Keratinocyte (primary cell): ENCODE results near the gene PADI1. TPM values are rescaled to one million over a fixed set of nuclear protein-coding genes. Genes with fewer than 3 reads are reported as not detected.

Experiments used
- DNase-seq: peaks from one replicate; pipeline ENCODE4 v3.0.0-alpha.2; 2011; ENCODE audit warnings: low read depth, missing footprints, low spot score
- FAIRE-seq: peaks from 2 replicates; lab custom pipeline; 2011; peaks lifted over from hg19 to GRCh38; lab: Jason Lieb, UNC
- H2AFZ ChIP-seq: 2 replicates; pipeline ENCODE4 v1.6.0; 2012; ENCODE audit warnings: low read length, control low read depth, inconsistent platforms; ENCODE audit not compliant: control insufficient read depth
- H3K27ac ChIP-seq: 2 replicates; pipeline ENCODE4 v1.5.1; 2011; ENCODE audit warnings: low read length; ENCODE audit not compliant: control insufficient read depth, insufficient read depth
- H3K27me3 ChIP-seq: 3 replicates; pipeline ENCODE4 v1.6.0; 2011; ENCODE audit warnings: low read length; ENCODE audit not compliant: control insufficient read depth, insufficient read depth; ENCODE audit errors: extremely low read depth
- H3K36me3 ChIP-seq, 2 experiments: 2 replicates in 1 of 2; 3 replicates in 1 of 2; pipeline ENCODE4 v1.5.1; 2011; ENCODE audit warnings: low read length in 2 of 2, mild to moderate bottlenecking in 1 of 2; ENCODE audit not compliant: control insufficient read depth in 2 of 2, insufficient read depth in 2 of 2; ENCODE audit errors: extremely low read depth in 1 of 2
- H3K4me1 ChIP-seq: 3 replicates; pipeline ENCODE4 v1.5.1; 2011; ENCODE audit warnings: low read length; ENCODE audit not compliant: control insufficient read depth, insufficient read depth; ENCODE audit errors: extremely low read depth
- H3K4me2 ChIP-seq: 3 replicates; pipeline ENCODE4 v1.6.0; 2011; ENCODE audit warnings: low read depth, low read length; ENCODE audit not compliant: control insufficient read depth, insufficient read depth; ENCODE audit errors: extremely low read depth
- H3K4me3 ChIP-seq, 3 experiments: fragments of 200-600 bp in 1 of 3; sonication (generic) in 1 of 3; 2 replicates in 2 of 3; 3 replicates in 1 of 3; pipeline ENCODE4 v1.5.1; 2011 to 2016; ENCODE audit warnings: low read length in 3 of 3, mild to moderate bottlenecking in 3 of 3, control low read depth in 2 of 3, inconsistent platforms in 1 of 3, low read depth in 1 of 3, mixed read lengths in 1 of 3, mixed run types in 1 of 3, moderate library complexity in 1 of 3; ENCODE audit not compliant: control insufficient read depth in 2 of 3, insufficient read depth in 2 of 3; ENCODE audit errors: extremely low read depth in 1 of 3
- H3K79me2 ChIP-seq: 2 replicates; pipeline ENCODE4 v1.6.0; 2012; ENCODE audit warnings: low read length; ENCODE audit not compliant: control insufficient read depth, insufficient read depth
- H3K9ac ChIP-seq: 3 replicates; pipeline ENCODE4 v1.6.0; 2011; ENCODE audit warnings: low read length; ENCODE audit not compliant: control insufficient read depth, insufficient read depth; ENCODE audit errors: extremely low read depth
- H3K9me1 ChIP-seq: 3 replicates; pipeline ENCODE4 v1.6.0; 2011; ENCODE audit warnings: low read length; ENCODE audit not compliant: control insufficient read depth, insufficient read depth; ENCODE audit errors: extremely low read depth
- H3K9me3 ChIP-seq: 2 replicates; pipeline ENCODE4 v1.5.1; 2012; ENCODE audit warnings: low read depth, low read length; ENCODE audit not compliant: control insufficient read depth
- H4K20me1 ChIP-seq: 3 replicates; pipeline ENCODE4 v1.6.0; 2011; ENCODE audit warnings: low read length; ENCODE audit not compliant: control insufficient read depth, insufficient read depth; ENCODE audit errors: extremely low read depth
- EZH2 ChIP-seq: IDR thresholded peaks from one replicate; pipeline ENCODE4 v1.6.1; 2012; ENCODE audit warnings: inconsistent platforms, mild to moderate bottlenecking, low read length, moderate library complexity
- dilution Hi-C: fragments of 300-500 bp; cut with MboI; formaldehyde crosslinking; loops from one replicate; pipeline ENCODE4 v1.7.0; 2020; ENCODE audit warnings: low sequenced_read_pairs; ENCODE audit not compliant: extremely low pct_ligation_motif_present
- polyA plus RNA-seq, 5 experiments: library from polyadenylated mRNA; depleted of rRNA in 3 of 5; stranded (reverse) in 3 of 5; stranded (forward) in 1 of 5; unstranded in 1 of 5; fragments of >200 nt; gene quantifications; 1 replicate in 1 of 5; 2 replicates in 3 of 5; 3 replicates in 1 of 5; pipeline versions ENCODE4 v1.2.1 to v1.2.3, GENCODE V29; 2011 to 2012; ENCODE audit warnings: missing spikeins in 2 of 5, low read depth in 1 of 5, low replicate concordance in 1 of 5
- TF ChIP-seq, protein P1 (sequence below), 3 experiments: IDR thresholded peaks in 1 of 3; conservative IDR thresholded peaks in 1 of 3; optimal IDR thresholded peaks in 1 of 3; 2 replicates in 2 of 3; 3 replicates in 1 of 3; pipeline versions ENCODE3 to v1.5.1; 2011; ENCODE audit warnings: low read length in 3 of 3, mild to moderate bottlenecking in 3 of 3, moderate library complexity in 2 of 3, control low read depth in 1 of 3, inconsistent platforms in 1 of 3; ENCODE audit not compliant: insufficient read depth in 2 of 3; ENCODE audit errors: extremely low read depth in 1 of 3

The PADI1 gene
- polyA plus RNA-seq, 1 donor (not counting 4 experiments of a cell fraction or from before 2014, with no cell fraction given): 0.96 TPM

DNA sequence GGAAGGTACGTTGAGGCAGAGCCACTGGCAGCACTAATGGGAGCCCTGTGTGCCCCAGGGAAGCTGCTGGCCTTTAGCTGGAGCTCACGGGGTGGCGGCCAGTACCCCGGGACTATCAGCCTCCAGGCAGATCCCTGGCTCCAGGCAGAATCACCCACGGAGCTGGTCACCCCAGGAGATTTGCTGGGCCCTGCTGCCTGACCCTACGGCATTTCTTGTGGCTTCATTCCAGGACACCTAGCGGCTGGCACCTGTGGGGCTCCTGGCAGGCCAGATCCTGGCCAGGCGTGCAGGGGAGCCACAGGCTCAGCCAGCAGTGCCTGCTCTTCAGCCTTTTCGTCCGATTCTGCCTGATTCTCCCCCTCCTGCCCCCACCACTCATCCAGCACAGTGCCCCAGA, 7.1 kb downstream of the PADI1 start:
- Histone ChIP-seq H3K27me3 (no peaks in the 10 kb centered on the region), H3K27ac (no peak overlapping the region), H3K79me2 (no peaks in the 10 kb centered on the region), H3K4me1 (peaks cover 70% of the 10 kb centered on the region), H4K20me1 (no peaks in the 10 kb centered on the region), H3K36me3 (no peaks in the 10 kb centered on the region), H3K9ac (no peak overlapping the region), H3K4me2 (no peak overlapping the region), H3K4me3 (no peak overlapping the region), H3K9me1 (peaks cover 2% of the 10 kb centered on the region), H3K9me3 (no peaks in the 10 kb centered on the region), H2AFZ (no peak overlapping the region)
- DNase-seq (no peak), FAIRE-seq (peak; percentile 39)
- no peak for TF ChIP-seq EZH2
- TF ChIP-seq, protein P1, sequence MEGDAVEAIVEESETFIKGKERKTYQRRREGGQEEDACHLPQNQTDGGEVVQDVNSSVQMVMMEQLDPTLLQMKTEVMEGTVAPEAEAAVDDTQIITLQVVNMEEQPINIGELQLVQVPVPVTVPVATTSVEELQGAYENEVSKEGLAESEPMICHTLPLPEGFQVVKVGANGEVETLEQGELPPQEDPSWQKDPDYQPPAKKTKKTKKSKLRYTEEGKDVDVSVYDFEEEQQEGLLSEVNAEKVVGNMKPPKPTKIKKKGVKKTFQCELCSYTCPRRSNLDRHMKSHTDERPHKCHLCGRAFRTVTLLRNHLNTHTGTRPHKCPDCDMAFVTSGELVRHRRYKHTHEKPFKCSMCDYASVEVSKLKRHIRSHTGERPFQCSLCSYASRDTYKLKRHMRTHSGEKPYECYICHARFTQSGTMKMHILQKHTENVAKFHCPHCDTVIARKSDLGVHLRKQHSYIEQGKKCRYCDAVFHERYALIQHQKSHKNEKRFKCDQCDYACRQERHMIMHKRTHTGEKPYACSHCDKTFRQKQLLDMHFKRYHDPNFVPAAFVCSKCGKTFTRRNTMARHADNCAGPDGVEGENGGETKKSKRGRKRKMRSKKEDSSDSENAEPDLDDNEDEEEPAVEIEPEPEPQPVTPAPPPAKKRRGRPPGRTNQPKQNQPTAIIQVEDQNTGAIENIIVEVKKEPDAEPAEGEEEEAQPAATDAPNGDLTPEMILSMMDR (optimal IDR thresholded peaks at IDR 0.05 in 1 of 3, IDR thresholded peaks at IDR 0.05 in 1 of 3, conservative IDR thresholded peaks at IDR 0.05 in 1 of 3; ENCODE audit: extremely low read depth in 1 of 3, insufficient read depth in 2 of 3, low read length in 3 of 3): peak in 2 of 3 experiments; percentile 17 to 32
- dilution Hi-C loops: no loop called here

DNA sequence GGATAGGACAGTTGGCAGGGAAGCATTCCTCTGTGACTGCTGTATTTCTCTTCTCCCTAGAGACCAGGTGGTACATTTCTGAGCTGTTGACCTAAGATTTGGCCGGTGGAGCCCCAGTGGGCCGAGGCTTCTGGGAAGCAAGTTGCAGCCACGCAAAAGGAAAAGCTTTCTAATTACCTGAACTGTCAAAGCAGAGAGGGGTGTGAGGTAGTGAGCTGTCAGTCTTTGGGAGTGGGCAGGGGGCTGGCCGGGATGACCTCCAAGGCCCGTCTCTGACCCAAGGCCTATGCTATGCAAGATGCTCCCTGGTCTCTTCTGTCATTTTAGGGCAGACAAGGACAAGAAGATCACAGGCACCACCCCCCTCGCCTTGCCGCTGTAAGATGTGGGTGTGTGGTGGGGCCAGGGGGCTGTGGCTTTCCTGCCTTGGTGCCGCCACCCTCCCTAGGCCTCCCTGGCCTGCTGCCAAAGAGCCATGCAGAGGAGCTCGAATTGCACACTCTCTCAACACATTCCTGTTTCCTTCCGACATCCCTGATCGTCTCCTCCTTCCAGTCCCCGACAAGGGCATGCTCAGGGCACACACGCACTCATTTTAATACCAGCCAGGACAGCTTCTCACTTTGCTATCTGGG, 7.7 kb downstream of the PADI1 start:
- no peak for DNase-seq
- H3K9me1 ChIP-seq: no peaks in the 10 kb centered on the region
- H3K9ac ChIP-seq: no peak overlapping the region
- no peaks in the 10 kb centered on the region for H3K9me3 ChIP-seq
- H3K36me3 ChIP-seq: no peaks in the 10 kb centered on the region
- no peak overlapping the region for H3K27ac ChIP-seq
- dilution Hi-C loops: no loop called here
- no peak overlapping the region for H2AFZ ChIP-seq
- peaks cover 64% of the 10 kb centered on the region for H3K4me1 ChIP-seq
- H3K27me3 ChIP-seq: no peaks in the 10 kb centered on the region
- TF ChIP-seq EZH2: no peak
- TF ChIP-seq, protein P1 (optimal IDR thresholded peaks at IDR 0.05 in 1 of 3, IDR thresholded peaks at IDR 0.05 in 1 of 3, conservative IDR thresholded peaks at IDR 0.05 in 1 of 3; ENCODE audit: extremely low read depth in 1 of 3, insufficient read depth in 2 of 3, low read length in 3 of 3): no peak
- no peak overlapping the region for H3K4me3 ChIP-seq
- H4K20me1 ChIP-seq: no peaks in the 10 kb centered on the region
- no peaks in the 10 kb centered on the region for H3K79me2 ChIP-seq
- FAIRE-seq: no peak
- H3K4me2 ChIP-seq: no peak overlapping the region
